Measurements from ENCODE around the gene NUP54. TPM values are rescaled to one million over a fixed set of nuclear protein-coding genes. Genes with fewer than 3 reads are reported as not detected.

NUP54 gene
- total and polyA plus RNA-seq, 9 of the 15 experiments (the other 6 are each of a cell fraction or from before 2014, with no cell fraction given) = 29.6 to 115 (median 67.7) TPM

- intact Hi-C loops (cut with micrococcal nuclease) = no loop called here
- Histone ChIP-seq H4K20me1 (replicated peaks; ENCODE audit: control insufficient read depth, insufficient read depth, low read length) (no peaks in the 10 kb centered on the region), H3K4me1 (replicated peaks in 1 of 2; ENCODE audit: control insufficient read depth in 2 of 2, insufficient read depth in 2 of 2, low read length in 2 of 2) (peaks cover 4 to 17% of the 10 kb centered on the region in 2 experiments; a peak in 4 of 5 replicates), H3K9me3 (replicated peaks; ENCODE audit: control insufficient read depth, insufficient read depth, low read depth, low read length) (no peaks in the 10 kb centered on the region; the same call in 1 of the 2 replicates), H2AFZ (ENCODE audit: low read depth, low read length) (no peak overlapping the region), H3K4me3 (no peak overlapping the region), H3K9ac (ENCODE audit: insufficient read depth in 1 of 2, low read depth in 2 of 2, low read length in 2 of 2) (no peak overlapping the region), H3K27me3 (ENCODE audit: control insufficient read depth in 2 of 2, insufficient read depth in 2 of 2, low read length in 2 of 2) (no peaks in the 10 kb centered on the region), H3K27ac (ENCODE audit: extremely low read depth, low read depth, low read length) (no peak overlapping the region), H3K36me3 (ENCODE audit: control insufficient read depth, insufficient read depth, low read length) (peaks cover 4% of the 10 kb centered on the region; the same call in 1 of the 3 replicates), H3K79me2 (ENCODE audit: control insufficient read depth, insufficient read depth, low read length) (no peaks in the 10 kb centered on the region), H3K9me1 (ENCODE audit: control insufficient read depth, insufficient read depth, low read length) (no peaks in the 10 kb centered on the region), H3K4me2 (ENCODE audit: insufficient read depth, low read length) (no peak overlapping the region)
- CTCF ChIA-PET (ENCODE audit: low intra/inter-chr PET ratio) = no interaction called here
- no peak for FAIRE-seq
- no peak for ATAC-seq
- in situ Hi-C loops (cut with MboI) = no loop called here
- 94% methylated on average over 3 of the region's 3 CpGs for WGBS (ENCODE audit: insufficient coverage, low coverage, missing lambda C conversion rate)
- DNase-seq (ENCODE audit: extremely low read depth in 1 of 4, low spot score in 3 of 4) = no peak
- TF ChIP-seq, protein P1, sequence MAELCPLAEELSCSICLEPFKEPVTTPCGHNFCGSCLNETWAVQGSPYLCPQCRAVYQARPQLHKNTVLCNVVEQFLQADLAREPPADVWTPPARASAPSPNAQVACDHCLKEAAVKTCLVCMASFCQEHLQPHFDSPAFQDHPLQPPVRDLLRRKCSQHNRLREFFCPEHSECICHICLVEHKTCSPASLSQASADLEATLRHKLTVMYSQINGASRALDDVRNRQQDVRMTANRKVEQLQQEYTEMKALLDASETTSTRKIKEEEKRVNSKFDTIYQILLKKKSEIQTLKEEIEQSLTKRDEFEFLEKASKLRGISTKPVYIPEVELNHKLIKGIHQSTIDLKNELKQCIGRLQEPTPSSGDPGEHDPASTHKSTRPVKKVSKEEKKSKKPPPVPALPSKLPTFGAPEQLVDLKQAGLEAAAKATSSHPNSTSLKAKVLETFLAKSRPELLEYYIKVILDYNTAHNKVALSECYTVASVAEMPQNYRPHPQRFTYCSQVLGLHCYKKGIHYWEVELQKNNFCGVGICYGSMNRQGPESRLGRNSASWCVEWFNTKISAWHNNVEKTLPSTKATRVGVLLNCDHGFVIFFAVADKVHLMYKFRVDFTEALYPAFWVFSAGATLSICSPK (IDR thresholded peaks at IDR 0.05; ENCODE audit: borderline replicate concordance) = no peak
- no peak for TF ChIP-seq E2F5 (CRISPR knock-in tag; IDR thresholded peaks at IDR 0.05)
- no peak for TF ChIP-seq ZBTB26 (CRISPR knock-in tag; IDR thresholded peaks at IDR 0.05)
- TF ChIP-seq MCM2 (IDR thresholded peaks at IDR 0.05; ENCODE audit: low read depth) = no peak
- no peak for TF ChIP-seq ZNF668 (CRISPR knock-in tag; IDR thresholded peaks at IDR 0.05)
- no peak for TF ChIP-seq ZNF57 (CRISPR knock-in tag; IDR thresholded peaks at IDR 0.05)
- no peak for TF ChIP-seq DEAF1 (CRISPR knock-in tag; IDR thresholded peaks at IDR 0.05)
- POLR2A ChIA-PET = no interaction called here
- BruUV-seq (replicated peaks) = no TSS peak
Observed at GRCh38 chr4:76195326-76195725, 47.1 kb upstream of the NUP54 start.

Data from K562 (cell line).